CD14-positive monocyte (primary cell): ENCODE results near the gene WIPF2. TPM values are rescaled to one million over a fixed set of nuclear protein-coding genes. Genes with fewer than 3 reads are reported as not detected.
A peak's percentile ranks its signal among the peaks of the same experiment; 100 is the strongest.
"Not testable (repeated sequence)": the region's sequence is repeated elsewhere in the genome, so short reads cannot be mapped to it uniquely, and the experiment has no call there.

ENCODE experiments used
- DNase-seq, 3 donors: peaks; one replicate each; pipeline ENCODE4 v3.0.0-alpha.2; 2011 to 2022
- H2AFZ ChIP-seq: 2 replicates; pipeline ENCODE4 v1.6.0; 2012; ENCODE audit warnings: mild to moderate bottlenecking, low read depth, low read length, inconsistent platforms; ENCODE audit not compliant: insufficient read depth, poor library complexity, severe bottlenecking
- H3K27ac ChIP-seq, 2 donors: 1 replicate in 1 of 2; 2 replicates in 1 of 2; pipeline ENCODE4 v1.5.1; 2012 to 2013; ENCODE audit warnings: low read length in 2 of 2, control low read depth in 1 of 2, inconsistent platforms in 1 of 2, low read depth in 1 of 2, mild to moderate bottlenecking in 1 of 2
- H3K27me3 ChIP-seq, 2 donors: one replicate each; pipeline versions ENCODE4 v1.6.0 to v1.6.1; 2011 to 2013; ENCODE audit warnings: low read length in 2 of 2; ENCODE audit not compliant: control insufficient read depth in 2 of 2, insufficient read depth in 2 of 2
- H3K36me3 ChIP-seq, 2 donors: replicated peaks in 1 of 2; 1 replicate in 1 of 2; 2 replicates in 1 of 2; pipeline versions ENCODE4 v1.5.1 to v1.6.1; 2012 to 2013; ENCODE audit warnings: low read length in 2 of 2, control low read depth in 1 of 2, inconsistent platforms in 1 of 2, mild to moderate bottlenecking in 1 of 2; ENCODE audit not compliant: insufficient read depth in 2 of 2, control insufficient read depth in 1 of 2
- H3K4me1 ChIP-seq, 2 donors: 1 replicate in 1 of 2; 2 replicates in 1 of 2; pipeline versions ENCODE4 v1.5.1 to v1.6.1; 2012 to 2013; ENCODE audit warnings: low read length in 2 of 2, control low read depth in 1 of 2, inconsistent platforms in 1 of 2, mild to moderate bottlenecking in 1 of 2, moderate library complexity in 1 of 2; ENCODE audit not compliant: insufficient read depth in 2 of 2, control insufficient read depth in 1 of 2
- H3K4me2 ChIP-seq: replicated peaks from 2 replicates; pipeline ENCODE3; 2012; ENCODE audit warnings: low read length, moderate library complexity, mild to moderate bottlenecking; ENCODE audit not compliant: poor library complexity, severe bottlenecking; ENCODE audit errors: extremely low read depth
- H3K4me3 ChIP-seq, 3 experiments: fragments of 200-600 bp in 1 of 3; sonication (generic) in 1 of 3; replicated peaks in 1 of 3; 1 replicate in 2 of 3; 2 replicates in 1 of 3; pipeline ENCODE4 v1.5.1; 2011 to 2013; ENCODE audit warnings: low read length in 3 of 3, mild to moderate bottlenecking in 3 of 3, control low read depth in 2 of 3, low read depth in 2 of 3, inconsistent platforms in 1 of 3, moderate library complexity in 1 of 3
- H3K79me2 ChIP-seq: 2 replicates; pipeline ENCODE4 v1.6.0; 2012; ENCODE audit warnings: mild to moderate bottlenecking, control low read depth, inconsistent platforms, low read length, moderate library complexity; ENCODE audit not compliant: insufficient read depth
- H3K9ac ChIP-seq: 2 replicates; pipeline ENCODE4 v1.6.0; 2017; ENCODE audit warnings: low read length, mild to moderate bottlenecking; ENCODE audit not compliant: insufficient read depth, poor library complexity, severe bottlenecking
- H3K9me3 ChIP-seq, 2 donors: replicated peaks in 1 of 2; 1 replicate in 1 of 2; 2 replicates in 1 of 2; pipeline versions ENCODE4 v1.5.1 to v1.6.1; 2012 to 2013; ENCODE audit warnings: low read length in 2 of 2, control low read depth in 1 of 2; ENCODE audit not compliant: control insufficient read depth in 1 of 2, insufficient read depth in 1 of 2
- H4K20me1 ChIP-seq: 2 replicates; pipeline ENCODE4 v1.6.0; 2012; ENCODE audit warnings: mild to moderate bottlenecking, low read length, control low read depth, moderate library complexity; ENCODE audit not compliant: insufficient read depth
- H3K27ac Mint-ChIP-seq, 7 donors: one replicate each; pipeline ENCODE4 v1.8.0; 2020; ENCODE audit warnings: mild to moderate bottlenecking in 7 of 7, mixed read lengths in 7 of 7, moderate library complexity in 6 of 7, inconsistent platforms in 2 of 7
- H3K27me3 Mint-ChIP-seq, 3 donors: one replicate each; pipeline ENCODE4 v1.8.0; 2021 to 2022; ENCODE audit warnings: low read depth in 3 of 3, mild to moderate bottlenecking in 3 of 3, mixed read lengths in 3 of 3, moderate library complexity in 3 of 3, inconsistent platforms in 1 of 3
- H3K36me3 Mint-ChIP-seq, 2 donors: one replicate each; pipeline ENCODE4 v1.8.0; 2020; ENCODE audit warnings: mixed read lengths in 2 of 2, inconsistent platforms in 1 of 2, mild to moderate bottlenecking in 1 of 2
- H3K4me1 Mint-ChIP-seq: one replicate; pipeline ENCODE4 v1.8.0; 2020; ENCODE audit warnings: mild to moderate bottlenecking, mixed read lengths
- H3K4me3 Mint-ChIP-seq, 2 donors: one replicate each; pipeline ENCODE4 v1.8.0; 2020; ENCODE audit warnings: mild to moderate bottlenecking in 2 of 2, mixed read lengths in 2 of 2, moderate library complexity in 1 of 2
- H3K9me3 Mint-ChIP-seq, 7 donors: one replicate each; pipeline ENCODE4 v1.8.0; 2020 to 2022; ENCODE audit warnings: mixed read lengths in 7 of 7, mild to moderate bottlenecking in 6 of 7, moderate library complexity in 6 of 7, inconsistent platforms in 2 of 7
- CTCF ChIP-seq: fragments of 200-600 bp; IDR thresholded peaks from one replicate; pipeline ENCODE4 v1.8.0; 2022; ENCODE audit warnings: antibody characterized with exemption, mild to moderate bottlenecking
- WGBS: methylation state at CpG from one replicate; pipeline ENCODE4 v1.1.5; 2013; ENCODE audit warnings: missing lambda C conversion rate; ENCODE audit not compliant: insufficient coverage; 5-methylcytosine and 5-hydroxymethylcytosine counted together
- intact Hi-C, 2 donors: fragments of 100-400 bp; cut with micrococcal nuclease; formaldehyde crosslinking; loops; one replicate each; pipeline versions ENCODE4 v1.15.0 to v1.15.1; 2023
- polyA plus RNA-seq, 3 donors: library from polyadenylated mRNA; depleted of rRNA in 1 of 3; unstranded in 2 of 3; stranded (reverse) in 1 of 3; fragments of 300-500 nt in 2 of 3; fragments of >200 nt in 1 of 3; fragmentation: Illumina TruSeq in 2 of 3; gene quantifications; 1 replicate in 2 of 3; 2 replicates in 1 of 3; pipeline ENCODE4 v1.2.3, GENCODE V29; 2012 to 2021

The WIPF2 gene
- polyA plus RNA-seq, 3 donors = 5.2 to 9.7 (median 8.4) TPM

- Mint-ChIP-seq H3K36me3 (no peaks in the 10 kb centered on the region), H3K4me1 (peaks cover 20% of the 10 kb centered on the region), H3K27ac (no peak overlapping the region), H3K4me3 (no peak overlapping the region), H3K9me3 (peaks cover 0 to 10% (median 4%) of the 10 kb centered on the region in 7 donors), H3K27me3 (peaks cover 7 to 12% (median 12%) of the 10 kb centered on the region in 3 donors)
- intact Hi-C loops = no loop called here
- Histone ChIP-seq H3K27me3 (no peaks in the 10 kb centered on the region), H3K79me2 (no peaks in the 10 kb centered on the region), H3K36me3 (no peaks in the 10 kb centered on the region), H3K4me3 (no peak overlapping the region), H3K4me1 (peaks cover 3 to 18% of the 10 kb centered on the region in 2 donors), H3K27ac (no peak overlapping the region), H3K9ac (no peak overlapping the region), H3K4me2 (no peak overlapping the region), H3K9me3 (peaks cover 0 to 3% of the 10 kb centered on the region in 2 donors), H2AFZ (no peak overlapping the region), H4K20me1 (no peaks in the 10 kb centered on the region)
- no peak for TF ChIP-seq CTCF
- no peak for DNase-seq
- WGBS = 83% methylated on average over 1 of the region's 5 CpGs
Measured at GRCh38 chr17:40198576-40198975, 20.5 kb upstream of the WIPF2 start.

DNA sequence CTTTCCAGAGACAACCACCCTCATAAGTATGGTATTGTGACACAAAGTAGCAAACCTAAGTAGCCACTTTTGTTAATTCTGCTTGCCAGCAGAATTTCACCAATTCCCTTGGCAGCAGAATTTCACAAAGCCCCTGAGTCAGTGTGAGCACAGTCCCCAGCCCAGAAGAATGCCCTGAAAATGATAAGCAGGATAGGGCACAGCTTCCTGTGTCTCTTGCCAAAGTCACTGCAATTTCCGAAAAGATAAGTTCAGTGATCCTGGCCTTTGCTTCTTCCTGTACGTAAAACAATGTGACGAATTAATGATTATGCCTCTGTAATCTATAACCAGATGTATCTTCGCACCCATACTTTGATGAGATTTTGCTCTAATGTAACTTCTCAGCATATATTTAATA is 16.0 kb upstream of the WIPF2 start:
- no peaks in the 10 kb centered on the region for H4K20me1 ChIP-seq
- no peak overlapping the region for H3K4me3 Mint-ChIP-seq
- intact Hi-C loops = loop anchor here (5.0 to 10.0 kb wide), 2 partner anchors 89 to 212 kb away; partner anchors contain the start of gene TOP2A (in 1 of the 2)
- 45% methylated on average over 4 of the region's 4 CpGs for WGBS
- H3K4me2 ChIP-seq = no peak overlapping the region
- H3K27me3 Mint-ChIP-seq = peaks cover 5 to 13% (median 9%) of the 10 kb centered on the region in 3 donors
- peaks cover 0 to 2% of the 10 kb centered on the region in 2 donors for H3K9me3 ChIP-seq
- H3K9ac ChIP-seq = no peak overlapping the region
- no peaks in the 10 kb centered on the region for H3K79me2 ChIP-seq
- H3K27ac ChIP-seq = no peak overlapping the region
- no peak overlapping the region for H3K4me3 ChIP-seq
- no peaks in the 10 kb centered on the region for H3K27me3 ChIP-seq
- H2AFZ ChIP-seq = peak overlapping the region; percentile 37
- H3K27ac Mint-ChIP-seq = no peak overlapping the region
- H3K4me1 Mint-ChIP-seq = peaks cover 30% of the 10 kb centered on the region
- no peaks in the 10 kb centered on the region for H3K36me3 Mint-ChIP-seq
- no peaks in the 10 kb centered on the region for H3K36me3 ChIP-seq
- H3K4me1 ChIP-seq = peaks cover 3 to 11% of the 10 kb centered on the region in 2 donors
- TF ChIP-seq CTCF = no peak
- H3K9me3 Mint-ChIP-seq = peaks cover under 1 to 8% (median 3%) of the 10 kb centered on the region in 7 donors
- DNase-seq = no peak

- not testable (repeated sequence) for H3K27me3 Mint-ChIP-seq, H2AFZ ChIP-seq, H3K9me3 ChIP-seq, H3K27ac ChIP-seq, H4K20me1 ChIP-seq, H3K9ac ChIP-seq, H3K9me3 Mint-ChIP-seq, H3K4me2 ChIP-seq, H3K36me3 Mint-ChIP-seq, H3K4me3 Mint-ChIP-seq, H3K79me2 ChIP-seq, H3K36me3 ChIP-seq, H3K4me3 ChIP-seq, H3K27me3 ChIP-seq
- intact Hi-C loops = loop anchor here in 1 of 2 donors (10.0 kb wide), 1 partner anchor 209 kb away; the partner anchor contains the start of gene TOP2A
- peaks cover 30% of the 10 kb centered on the region for H3K4me1 Mint-ChIP-seq
- peaks cover 3 to 11% of the 10 kb centered on the region in 2 donors for H3K4me1 ChIP-seq
- WGBS = 100% methylated on average over 1 of the region's 8 CpGs
- peak; percentile 16 to 64 (median 39) for DNase-seq
- peak overlapping the region in 3 of 7 donors; percentile 7 to 58 (median 47) for H3K27ac Mint-ChIP-seq
Measured at GRCh38 chr17:40206193-40206592, 12.9 kb upstream of the WIPF2 start.
